ENCODE data around the gene PDCD1.

Gene PDCD1

GRCh38 chr2:241855888-241856422, 2.7 kb downstream of the PDCD1 start:
- no peak overlapping the region for H3K27ac ChIP-seq (ENCODE audit: low read depth, low read length)

DNA sequence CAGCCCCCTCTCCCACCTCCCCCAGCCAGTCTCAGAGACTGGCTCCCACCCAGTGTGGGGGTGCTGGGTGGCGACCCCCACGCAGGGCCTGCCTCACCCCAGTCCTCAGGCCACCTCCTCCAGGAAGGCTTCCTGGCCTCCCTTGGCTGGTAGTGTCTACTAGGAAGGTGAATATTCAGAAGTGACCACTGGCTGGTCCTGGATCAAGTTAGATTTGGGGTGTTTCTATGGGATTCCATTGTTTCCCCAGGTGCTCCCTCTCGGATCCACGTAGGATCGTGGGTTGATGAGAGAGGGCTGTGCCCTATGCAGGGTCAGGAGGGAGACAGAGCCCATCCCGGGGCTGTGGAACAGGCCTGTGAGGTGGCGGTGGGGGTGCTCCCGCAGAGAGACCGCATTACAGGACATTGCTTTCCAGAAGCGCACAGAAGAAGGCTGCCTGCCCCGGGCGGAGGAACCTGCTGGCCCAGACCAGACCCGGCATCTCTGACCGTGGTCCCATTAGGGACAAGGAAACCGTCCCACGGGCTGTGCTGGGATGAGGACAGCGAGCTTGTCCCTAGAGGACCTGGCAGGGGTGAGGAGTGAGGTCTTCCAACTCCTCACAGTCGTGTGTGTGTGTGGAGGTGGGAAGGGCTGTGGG, 3.3 kb downstream of the PDCD1 start:
- no peaks in the 10 kb centered on the region for H3K9me3 ChIP-seq (ENCODE audit: control insufficient read depth, insufficient read depth, low read length)
- H3F3A ChIP-seq (ENCODE audit: control insufficient read depth, insufficient read depth), result no peaks in the 10 kb centered on the region
- no peak overlapping the region for H3K27ac ChIP-seq (ENCODE audit: low read depth, low read length)
- H3K36me3 ChIP-seq (ENCODE audit: control insufficient read depth, low read length), result no peaks in the 10 kb centered on the region
- no peak overlapping the region for H3K4me2 ChIP-seq (ENCODE audit: low read length)
- TF ChIP-seq, protein P1, sequence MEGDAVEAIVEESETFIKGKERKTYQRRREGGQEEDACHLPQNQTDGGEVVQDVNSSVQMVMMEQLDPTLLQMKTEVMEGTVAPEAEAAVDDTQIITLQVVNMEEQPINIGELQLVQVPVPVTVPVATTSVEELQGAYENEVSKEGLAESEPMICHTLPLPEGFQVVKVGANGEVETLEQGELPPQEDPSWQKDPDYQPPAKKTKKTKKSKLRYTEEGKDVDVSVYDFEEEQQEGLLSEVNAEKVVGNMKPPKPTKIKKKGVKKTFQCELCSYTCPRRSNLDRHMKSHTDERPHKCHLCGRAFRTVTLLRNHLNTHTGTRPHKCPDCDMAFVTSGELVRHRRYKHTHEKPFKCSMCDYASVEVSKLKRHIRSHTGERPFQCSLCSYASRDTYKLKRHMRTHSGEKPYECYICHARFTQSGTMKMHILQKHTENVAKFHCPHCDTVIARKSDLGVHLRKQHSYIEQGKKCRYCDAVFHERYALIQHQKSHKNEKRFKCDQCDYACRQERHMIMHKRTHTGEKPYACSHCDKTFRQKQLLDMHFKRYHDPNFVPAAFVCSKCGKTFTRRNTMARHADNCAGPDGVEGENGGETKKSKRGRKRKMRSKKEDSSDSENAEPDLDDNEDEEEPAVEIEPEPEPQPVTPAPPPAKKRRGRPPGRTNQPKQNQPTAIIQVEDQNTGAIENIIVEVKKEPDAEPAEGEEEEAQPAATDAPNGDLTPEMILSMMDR (IDR thresholded peaks at IDR 0.05; ENCODE audit: low read depth, low read length, poor library complexity, severe bottlenecking), result no peak
- no peak for TF ChIP-seq EZH2phosphoT487 (IDR thresholded peaks at IDR 0.05; ENCODE audit: borderline replicate concordance, low read length)
- no peaks in the 10 kb centered on the region for H3K27me3 ChIP-seq (ENCODE audit: control insufficient read depth, low read length)
- no peak overlapping the region for H3K4me3 ChIP-seq (ENCODE audit: low read length)
- no peaks in the 10 kb centered on the region for H3K79me2 ChIP-seq (ENCODE audit: control insufficient read depth, low read length)
- H3K9me2 ChIP-seq (replicated peaks; ENCODE audit: control insufficient read depth, low read length), result no peaks in the 10 kb centered on the region
- H3K4me1 ChIP-seq (ENCODE audit: control insufficient read depth, low read length), result peaks cover 19% of the 10 kb centered on the region
- no peaks in the 10 kb centered on the region for H4K20me1 ChIP-seq (ENCODE audit: control insufficient read depth, insufficient read depth, low read depth, low read length)

More at GRCh38 chr2:241855888-241856422, 2.7 kb downstream of the PDCD1 start:
- peaks cover 25% of the 10 kb centered on the region for H3K4me1 ChIP-seq (ENCODE audit: control insufficient read depth, low read length)
- no peak overlapping the region for H3K4me2 ChIP-seq (ENCODE audit: low read length)
- H3K4me3 ChIP-seq (ENCODE audit: low read length), result no peak overlapping the region
- TF ChIP-seq, protein P1 (IDR thresholded peaks at IDR 0.05; ENCODE audit: low read depth, low read length, poor library complexity, severe bottlenecking), result no peak
- TF ChIP-seq EZH2phosphoT487 (IDR thresholded peaks at IDR 0.05; ENCODE audit: borderline replicate concordance, low read length), result no peak
- no peaks in the 10 kb centered on the region for H3K36me3 ChIP-seq (ENCODE audit: control insufficient read depth, low read length)
- H3K79me2 ChIP-seq (ENCODE audit: control insufficient read depth, low read length), result no peaks in the 10 kb centered on the region
- H3K9me3 ChIP-seq (ENCODE audit: control insufficient read depth, insufficient read depth, low read length), result no peaks in the 10 kb centered on the region
- no peaks in the 10 kb centered on the region for H3K9me2 ChIP-seq (replicated peaks; ENCODE audit: control insufficient read depth, low read length)
- no peaks in the 10 kb centered on the region for H3F3A ChIP-seq (ENCODE audit: control insufficient read depth, insufficient read depth)
- no peaks in the 10 kb centered on the region for H4K20me1 ChIP-seq (ENCODE audit: control insufficient read depth, insufficient read depth, low read depth, low read length)
- no peaks in the 10 kb centered on the region for H3K27me3 ChIP-seq (ENCODE audit: control insufficient read depth, low read length)

DNA sequence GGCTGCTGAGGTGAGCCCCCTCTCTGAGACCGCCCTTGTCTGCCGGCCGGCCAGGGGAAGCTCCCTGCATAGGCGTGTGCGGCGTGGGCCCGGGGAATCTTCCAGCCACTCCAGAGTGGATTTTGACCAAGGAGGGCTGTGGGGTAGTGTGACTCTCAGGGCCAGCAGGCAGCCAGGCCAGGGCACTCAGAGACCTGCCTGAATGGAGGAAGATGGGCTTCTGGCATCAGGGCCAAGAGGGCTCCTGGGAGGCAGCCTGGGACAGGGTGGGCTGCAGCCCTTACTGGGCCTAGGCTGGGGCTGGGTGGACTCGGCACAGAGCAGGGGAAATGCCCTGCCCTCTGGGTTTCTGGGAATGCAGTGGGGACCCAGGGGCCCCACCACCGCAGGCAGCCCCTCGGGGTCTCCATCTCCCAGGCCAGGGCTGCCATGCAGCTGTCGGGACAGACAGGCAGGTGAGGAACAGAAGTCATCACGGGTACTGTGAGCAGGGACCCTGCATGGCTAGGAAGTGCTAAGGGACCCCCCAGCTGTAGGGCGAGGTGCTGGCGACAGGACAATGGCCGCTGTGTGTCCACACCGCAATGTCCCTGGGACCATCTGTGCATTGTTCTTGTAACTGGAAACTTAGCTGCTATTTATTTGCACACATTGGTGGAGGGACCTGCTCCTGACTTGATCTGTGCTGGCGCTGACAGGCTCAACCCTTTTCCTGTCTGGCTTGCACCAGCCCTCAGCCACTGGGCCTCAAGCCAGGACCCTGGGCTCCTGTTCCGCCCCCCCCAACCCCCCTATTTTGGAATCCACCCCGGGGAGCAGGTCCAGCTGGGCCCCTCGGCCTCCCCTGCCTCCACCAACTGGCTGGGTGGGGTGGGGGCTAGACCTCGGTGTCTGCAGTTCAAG, 4.1 kb downstream of the PDCD1 start:
- Histone ChIP-seq H3K79me2 (ENCODE audit: control insufficient read depth, low read length) (no peaks in the 10 kb centered on the region), H3K27ac (ENCODE audit: low read depth, low read length) (no peak overlapping the region), H3F3A (ENCODE audit: control insufficient read depth, insufficient read depth) (no peaks in the 10 kb centered on the region), H3K4me3 (ENCODE audit: low read length) (no peak overlapping the region), H3K4me1 (ENCODE audit: control insufficient read depth, low read length) (peaks cover 12% of the 10 kb centered on the region), H3K27me3 (ENCODE audit: control insufficient read depth, low read length) (no peaks in the 10 kb centered on the region), H3K36me3 (ENCODE audit: control insufficient read depth, low read length) (no peaks in the 10 kb centered on the region), H3K4me2 (ENCODE audit: low read length) (no peak overlapping the region), H3K9me2 (replicated peaks; ENCODE audit: control insufficient read depth, low read length) (no peaks in the 10 kb centered on the region), H4K20me1 (ENCODE audit: control insufficient read depth, insufficient read depth, low read depth, low read length) (no peaks in the 10 kb centered on the region), H3K9me3 (ENCODE audit: control insufficient read depth, insufficient read depth, low read length) (no peaks in the 10 kb centered on the region)
- TF ChIP-seq, protein P1 (IDR thresholded peaks at IDR 0.05; ENCODE audit: low read depth, low read length, poor library complexity, severe bottlenecking), result no peak
- no peak for TF ChIP-seq EZH2phosphoT487 (IDR thresholded peaks at IDR 0.05; ENCODE audit: borderline replicate concordance, low read length)
